SK-N-SH (cell line): ENCODE results near the gene ARHGEF11. TPM values are rescaled to one million over a fixed set of nuclear protein-coding genes. Genes with fewer than 3 reads are reported as not detected.

ENCODE experiments used
- CTCF ChIA-PET: fragments of 300-600, 350-600 bp; formaldehyde crosslinking; extraction: SDS; loops from one replicate; lab custom pipeline; 2021; lab: Yijun Ruan, JAX
- POLR2A ChIA-PET: fragments of 350-600 bp; sonication (Branson Sonifier 250); formaldehyde crosslinking; extraction: SDS; loops from one replicate; lab custom pipeline; 2020; ENCODE audit warnings: antibody characterized with exemption, inconsistent platforms; lab: Yijun Ruan, JAX
- DNase-seq: peaks from one replicate; pipeline ENCODE4 v3.0.0; 2012
- H2AFZ ChIP-seq: fragments of 200-600 bp; sonication (generic); 2 replicates; pipeline ENCODE4 v1.8.1; 2016; ENCODE audit warnings: antibody characterized with exemption, mild to moderate bottlenecking, low read depth
- H3F3A ChIP-seq: fragments of 200-600 bp; sonication (generic); replicated peaks from 2 replicates; pipeline ENCODE3; 2016; ENCODE audit warnings: antibody characterized with exemption, mild to moderate bottlenecking; ENCODE audit not compliant: insufficient read depth
- H3K27ac ChIP-seq, 2 experiments: fragments of 200-500 bp in 1 of 2; fragments of 200-600 bp in 1 of 2; sonication (Bioruptor generic) in 1 of 2; sonication (generic), shearing (Covaris generic) in 1 of 2; 2 replicates each; pipeline versions ENCODE4 v1.5.1 to v1.6.1; 2014 to 2016; ENCODE audit warnings: low read depth in 2 of 2, inconsistent platforms in 1 of 2, low read length in 1 of 2, mild to moderate bottlenecking in 1 of 2, mixed read lengths in 1 of 2
- H3K27me3 ChIP-seq: fragments of 200-600 bp; sonication (generic), shearing (Covaris generic); 2 replicates; pipeline ENCODE4 v1.6.1; 2016; ENCODE audit warnings: mixed run types; ENCODE audit not compliant: insufficient read depth
- H3K36me3 ChIP-seq, 2 experiments: fragments of 200-500 bp in 1 of 2; fragments of 200-600 bp in 1 of 2; sonication (Bioruptor generic) in 1 of 2; sonication (generic) in 1 of 2; replicated peaks in 1 of 2; 2 replicates each; pipeline versions ENCODE3 to v1.5.1; 2014 to 2016; ENCODE audit warnings: low read length in 1 of 2, mild to moderate bottlenecking in 1 of 2; ENCODE audit not compliant: insufficient read depth in 2 of 2, control insufficient read depth in 1 of 2
- H3K4me1 ChIP-seq, 2 experiments: fragments of 200-500 bp in 1 of 2; fragments of 200-600 bp in 1 of 2; sonication (Bioruptor generic) in 1 of 2; sonication (generic), shearing (Covaris generic) in 1 of 2; 2 replicates each; pipeline versions ENCODE4 v1.5.1 to v1.6.1; 2014 to 2016; ENCODE audit warnings: low read depth in 1 of 2, low read length in 1 of 2, mixed run types in 1 of 2; ENCODE audit not compliant: insufficient read depth in 2 of 2, control insufficient read depth in 1 of 2
- H3K4me2 ChIP-seq: fragments of 200-600 bp; sonication (generic), shearing (Covaris generic); 2 replicates; pipeline ENCODE4 v1.6.1; 2017; ENCODE audit warnings: mixed run types
- H3K4me3 ChIP-seq, 2 experiments: fragments of 200-500 bp in 1 of 2; fragments of 200-600 bp in 1 of 2; sonication (Bioruptor generic) in 1 of 2; sonication (generic), shearing (Covaris generic) in 1 of 2; 2 replicates each; pipeline versions ENCODE4 v1.5.1 to v1.8.1; 2014 to 2016; ENCODE audit warnings: low read depth in 2 of 2, inconsistent platforms in 1 of 2, low read length in 1 of 2, mild to moderate bottlenecking in 1 of 2, mixed read lengths in 1 of 2, moderate library complexity in 1 of 2
- H3K79me2 ChIP-seq: fragments of 200-600 bp; sonication (generic); 2 replicates; pipeline ENCODE4 v1.8.1; 2017; ENCODE audit warnings: mild to moderate bottlenecking; ENCODE audit not compliant: insufficient read depth
- H3K9ac ChIP-seq: fragments of 200-600 bp; sonication (generic); 2 replicates; pipeline ENCODE4 v1.6.1; 2017; ENCODE audit warnings: mixed run types
- H3K9me2 ChIP-seq: fragments of 200-600 bp; sonication (generic); 2 replicates; pipeline ENCODE4 v1.6.1; 2017; ENCODE audit warnings: mixed run types
- H3K9me3 ChIP-seq: fragments of 200-600 bp; sonication (generic); 2 replicates; pipeline ENCODE4 v1.6.1; 2017; ENCODE audit warnings: mixed run types, mild to moderate bottlenecking, moderate library complexity
- H4K20me1 ChIP-seq: fragments of 200-600 bp; sonication (generic); 2 replicates; pipeline ENCODE4 v1.6.1; 2017; ENCODE audit warnings: mild to moderate bottlenecking, mixed run types; ENCODE audit not compliant: insufficient read depth
- EP300 ChIP-seq, 2 experiments: IDR thresholded peaks; 2 replicates each; pipeline versions ENCODE4 v1.4.0 to v1.6.1; 2012; ENCODE audit warnings: borderline replicate concordance in 1 of 2, low read depth in 1 of 2, low read length in 1 of 2
- EZH2phosphoT487 ChIP-seq: fragments of 200-600 bp; sonication (generic); IDR thresholded peaks from 2 replicates; pipeline ENCODE4 v1.6.1; 2017; ENCODE audit warnings: low read depth, mixed run types, mild to moderate bottlenecking, antibody characterized with exemption, moderate library complexity, borderline replicate concordance
- FOXJ3 ChIP-seq: sonication (generic); formaldehyde crosslinking; IDR thresholded peaks from 2 replicates; pipeline ENCODE4 v1.5.1; 2020; ENCODE audit warnings: mild to moderate bottlenecking, missing genetic modification reagents
- IRF3 ChIP-seq: fragments of 150-350 bp; IDR thresholded peaks from 2 replicates; pipeline ENCODE4 v1.6.1; 2016; ENCODE audit warnings: mild to moderate bottlenecking, low read depth, low read length
- JUND ChIP-seq: IDR thresholded peaks from 2 replicates; pipeline ENCODE4 v1.4.0; 2012
- NRF1 ChIP-seq: IDR thresholded peaks from 2 replicates; pipeline ENCODE4 v1.6.1; 2012; ENCODE audit warnings: low read depth, mild to moderate bottlenecking, low read length
- POLR2AphosphoS5 ChIP-seq: IDR thresholded peaks from 2 replicates; pipeline ENCODE4 v1.6.1; 2012; ENCODE audit warnings: low read depth, low read length
- RAD21 ChIP-seq: IDR thresholded peaks from 2 replicates; pipeline ENCODE4 v1.6.1; 2012; ENCODE audit warnings: mild to moderate bottlenecking, low read length
- TCF12 ChIP-seq: IDR thresholded peaks from 2 replicates; pipeline ENCODE4 v1.4.0; 2012
- WGBS: methylation state at CpG from one replicate; pipeline ENCODE4 v1.1.6; 2017; ENCODE audit warnings: low lambda C conversion rate; 5-methylcytosine and 5-hydroxymethylcytosine counted together
- polyA plus RNA-seq, 3 experiments: library from polyadenylated mRNA; depleted of rRNA; stranded (reverse); fragments of >200 nt; gene quantifications; 2 replicates each; pipeline ENCODE4 v1.2.3, GENCODE V29; 2012
- TF ChIP-seq, protein P1 (sequence below): IDR thresholded peaks from 2 replicates; pipeline ENCODE4; 2012
- TF ChIP-seq, protein P2 (sequence below): IDR thresholded peaks from 2 replicates; pipeline ENCODE4 v1.4.0; 2012; ENCODE audit warnings: low read depth, borderline replicate concordance
- TF ChIP-seq, protein P3 (sequence below): fragments of 200-600 bp; sonication (generic); IDR thresholded peaks from 2 replicates; pipeline ENCODE4 v1.6.1; 2017; ENCODE audit warnings: antibody characterized with exemption, mild to moderate bottlenecking, moderate library complexity
- TF ChIP-seq, protein P4 (sequence below): IDR thresholded peaks from 2 replicates; pipeline ENCODE4 v1.6.1; 2012; ENCODE audit warnings: mild to moderate bottlenecking, low read depth, low read length, moderate library complexity
- TF ChIP-seq, protein P5 (sequence below): IDR thresholded peaks from 2 replicates; pipeline ENCODE4 v1.4.0; 2012; ENCODE audit warnings: low read depth
- TF ChIP-seq, protein P6 (sequence below): IDR thresholded peaks from 2 replicates; pipeline ENCODE4 v1.4.0; 2012; ENCODE audit warnings: low read depth, borderline replicate concordance

The ARHGEF11 gene
- polyA plus RNA-seq, 1 of the 3 experiments (the other 2 are of a cell fraction): 19.0 TPM

DNA sequence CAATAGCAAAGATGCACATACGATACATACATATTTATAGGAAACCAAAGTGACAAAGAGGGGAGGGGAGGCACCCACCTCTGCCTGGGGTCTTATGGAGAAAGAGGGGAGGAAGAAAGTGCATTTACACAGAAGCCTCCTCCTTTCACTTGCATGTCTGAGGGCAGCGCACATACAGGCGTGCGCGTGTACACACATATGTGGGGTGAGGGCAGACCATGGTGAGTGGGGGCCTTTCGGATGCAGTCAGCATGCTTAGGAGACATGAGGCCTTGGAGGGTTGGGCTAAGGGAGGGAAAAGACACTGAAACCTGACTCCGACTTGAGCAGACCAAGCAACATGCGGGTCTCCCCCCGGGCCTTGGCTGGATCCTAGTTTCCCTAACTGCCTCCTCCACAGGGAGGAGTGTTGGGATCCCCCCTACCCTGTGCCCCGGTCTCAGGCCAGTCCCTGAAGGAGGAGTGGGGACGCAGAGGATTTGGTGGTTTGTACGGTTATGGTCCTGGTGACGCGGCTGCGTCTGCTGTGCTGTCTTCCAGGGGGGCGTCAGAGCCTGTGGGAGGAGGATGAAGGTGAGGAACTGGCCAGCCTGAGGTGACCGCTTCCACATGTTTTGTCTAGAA lies 109.9 kb downstream of the ARHGEF11 start:
- Histone ChIP-seq H3K9me3 (no peaks in the 10 kb centered on the region), H3K36me3 (peaks cover 0 to 55% of the 10 kb centered on the region in 2 experiments), H3K79me2 (no peaks in the 10 kb centered on the region), H3K4me3 (no peak overlapping the region), H4K20me1 (no peaks in the 10 kb centered on the region), H3K27me3 (no peaks in the 10 kb centered on the region), H2AFZ (no peak overlapping the region), H3K4me1 (no peaks in the 10 kb centered on the region), H3K9ac (no peak overlapping the region), H3K27ac (no peak overlapping the region), H3K9me2 (no peaks in the 10 kb centered on the region), H3K4me2 (no peak overlapping the region), H3F3A (no peaks in the 10 kb centered on the region)
- TF ChIP-seq POLR2AphosphoS5: no peak
- TF ChIP-seq, protein P1, sequence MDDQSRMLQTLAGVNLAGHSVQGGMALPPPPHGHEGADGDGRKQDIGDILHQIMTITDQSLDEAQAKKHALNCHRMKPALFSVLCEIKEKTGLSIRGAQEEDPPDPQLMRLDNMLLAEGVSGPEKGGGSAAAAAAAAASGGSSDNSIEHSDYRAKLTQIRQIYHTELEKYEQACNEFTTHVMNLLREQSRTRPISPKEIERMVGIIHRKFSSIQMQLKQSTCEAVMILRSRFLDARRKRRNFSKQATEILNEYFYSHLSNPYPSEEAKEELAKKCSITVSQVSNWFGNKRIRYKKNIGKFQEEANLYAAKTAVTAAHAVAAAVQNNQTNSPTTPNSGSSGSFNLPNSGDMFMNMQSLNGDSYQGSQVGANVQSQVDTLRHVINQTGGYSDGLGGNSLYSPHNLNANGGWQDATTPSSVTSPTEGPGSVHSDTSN: no peak
- TF ChIP-seq, protein P2, sequence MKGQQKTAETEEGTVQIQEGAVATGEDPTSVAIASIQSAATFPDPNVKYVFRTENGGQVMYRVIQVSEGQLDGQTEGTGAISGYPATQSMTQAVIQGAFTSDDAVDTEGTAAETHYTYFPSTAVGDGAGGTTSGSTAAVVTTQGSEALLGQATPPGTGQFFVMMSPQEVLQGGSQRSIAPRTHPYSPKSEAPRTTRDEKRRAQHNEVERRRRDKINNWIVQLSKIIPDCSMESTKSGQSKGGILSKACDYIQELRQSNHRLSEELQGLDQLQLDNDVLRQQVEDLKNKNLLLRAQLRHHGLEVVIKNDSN: no peak
- TF ChIP-seq EP300 (IDR thresholded peaks at IDR 0.05; ENCODE audit: borderline replicate concordance in 1 of 2, low read depth in 1 of 2, low read length in 1 of 2): no peak
- TF ChIP-seq, protein P3, sequence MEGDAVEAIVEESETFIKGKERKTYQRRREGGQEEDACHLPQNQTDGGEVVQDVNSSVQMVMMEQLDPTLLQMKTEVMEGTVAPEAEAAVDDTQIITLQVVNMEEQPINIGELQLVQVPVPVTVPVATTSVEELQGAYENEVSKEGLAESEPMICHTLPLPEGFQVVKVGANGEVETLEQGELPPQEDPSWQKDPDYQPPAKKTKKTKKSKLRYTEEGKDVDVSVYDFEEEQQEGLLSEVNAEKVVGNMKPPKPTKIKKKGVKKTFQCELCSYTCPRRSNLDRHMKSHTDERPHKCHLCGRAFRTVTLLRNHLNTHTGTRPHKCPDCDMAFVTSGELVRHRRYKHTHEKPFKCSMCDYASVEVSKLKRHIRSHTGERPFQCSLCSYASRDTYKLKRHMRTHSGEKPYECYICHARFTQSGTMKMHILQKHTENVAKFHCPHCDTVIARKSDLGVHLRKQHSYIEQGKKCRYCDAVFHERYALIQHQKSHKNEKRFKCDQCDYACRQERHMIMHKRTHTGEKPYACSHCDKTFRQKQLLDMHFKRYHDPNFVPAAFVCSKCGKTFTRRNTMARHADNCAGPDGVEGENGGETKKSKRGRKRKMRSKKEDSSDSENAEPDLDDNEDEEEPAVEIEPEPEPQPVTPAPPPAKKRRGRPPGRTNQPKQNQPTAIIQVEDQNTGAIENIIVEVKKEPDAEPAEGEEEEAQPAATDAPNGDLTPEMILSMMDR: no peak
- TF ChIP-seq EZH2phosphoT487: no peak
- TF ChIP-seq, protein P4, sequence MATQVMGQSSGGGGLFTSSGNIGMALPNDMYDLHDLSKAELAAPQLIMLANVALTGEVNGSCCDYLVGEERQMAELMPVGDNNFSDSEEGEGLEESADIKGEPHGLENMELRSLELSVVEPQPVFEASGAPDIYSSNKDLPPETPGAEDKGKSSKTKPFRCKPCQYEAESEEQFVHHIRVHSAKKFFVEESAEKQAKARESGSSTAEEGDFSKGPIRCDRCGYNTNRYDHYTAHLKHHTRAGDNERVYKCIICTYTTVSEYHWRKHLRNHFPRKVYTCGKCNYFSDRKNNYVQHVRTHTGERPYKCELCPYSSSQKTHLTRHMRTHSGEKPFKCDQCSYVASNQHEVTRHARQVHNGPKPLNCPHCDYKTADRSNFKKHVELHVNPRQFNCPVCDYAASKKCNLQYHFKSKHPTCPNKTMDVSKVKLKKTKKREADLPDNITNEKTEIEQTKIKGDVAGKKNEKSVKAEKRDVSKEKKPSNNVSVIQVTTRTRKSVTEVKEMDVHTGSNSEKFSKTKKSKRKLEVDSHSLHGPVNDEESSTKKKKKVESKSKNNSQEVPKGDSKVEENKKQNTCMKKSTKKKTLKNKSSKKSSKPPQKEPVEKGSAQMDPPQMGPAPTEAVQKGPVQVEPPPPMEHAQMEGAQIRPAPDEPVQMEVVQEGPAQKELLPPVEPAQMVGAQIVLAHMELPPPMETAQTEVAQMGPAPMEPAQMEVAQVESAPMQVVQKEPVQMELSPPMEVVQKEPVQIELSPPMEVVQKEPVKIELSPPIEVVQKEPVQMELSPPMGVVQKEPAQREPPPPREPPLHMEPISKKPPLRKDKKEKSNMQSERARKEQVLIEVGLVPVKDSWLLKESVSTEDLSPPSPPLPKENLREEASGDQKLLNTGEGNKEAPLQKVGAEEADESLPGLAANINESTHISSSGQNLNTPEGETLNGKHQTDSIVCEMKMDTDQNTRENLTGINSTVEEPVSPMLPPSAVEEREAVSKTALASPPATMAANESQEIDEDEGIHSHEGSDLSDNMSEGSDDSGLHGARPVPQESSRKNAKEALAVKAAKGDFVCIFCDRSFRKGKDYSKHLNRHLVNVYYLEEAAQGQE: no peak
- no peak for TF ChIP-seq IRF3
- TF ChIP-seq FOXJ3 (CRISPR knock-in tag): no peak
- no peak for TF ChIP-seq JUND
- TF ChIP-seq TCF12: no peak
- TF ChIP-seq RAD21: no peak
- TF ChIP-seq NRF1: no peak
- TF ChIP-seq, protein P5, sequence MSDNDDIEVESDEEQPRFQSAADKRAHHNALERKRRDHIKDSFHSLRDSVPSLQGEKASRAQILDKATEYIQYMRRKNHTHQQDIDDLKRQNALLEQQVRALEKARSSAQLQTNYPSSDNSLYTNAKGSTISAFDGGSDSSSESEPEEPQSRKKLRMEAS: no peak
- TF ChIP-seq, protein P6, sequence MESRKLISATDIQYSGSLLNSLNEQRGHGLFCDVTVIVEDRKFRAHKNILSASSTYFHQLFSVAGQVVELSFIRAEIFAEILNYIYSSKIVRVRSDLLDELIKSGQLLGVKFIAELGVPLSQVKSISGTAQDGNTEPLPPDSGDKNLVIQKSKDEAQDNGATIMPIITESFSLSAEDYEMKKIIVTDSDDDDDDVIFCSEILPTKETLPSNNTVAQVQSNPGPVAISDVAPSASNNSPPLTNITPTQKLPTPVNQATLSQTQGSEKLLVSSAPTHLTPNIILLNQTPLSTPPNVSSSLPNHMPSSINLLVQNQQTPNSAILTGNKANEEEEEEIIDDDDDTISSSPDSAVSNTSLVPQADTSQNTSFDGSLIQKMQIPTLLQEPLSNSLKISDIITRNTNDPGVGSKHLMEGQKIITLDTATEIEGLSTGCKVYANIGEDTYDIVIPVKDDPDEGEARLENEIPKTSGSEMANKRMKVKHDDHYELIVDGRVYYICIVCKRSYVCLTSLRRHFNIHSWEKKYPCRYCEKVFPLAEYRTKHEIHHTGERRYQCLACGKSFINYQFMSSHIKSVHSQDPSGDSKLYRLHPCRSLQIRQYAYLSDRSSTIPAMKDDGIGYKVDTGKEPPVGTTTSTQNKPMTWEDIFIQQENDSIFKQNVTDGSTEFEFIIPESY: no peak
- CTCF ChIA-PET: interaction anchor here (2.4 to 5.0 kb wide), 3 partner anchors 8 to 154 kb away, joined by 15 to 50 read pairs (median 15); no protein-coding TSS in a partner anchor
- WGBS: 98% methylated on average over 16 of the region's 17 CpGs
- POLR2A ChIA-PET: no interaction called here
- DNase-seq: no peak
